Measurements from ENCODE around the gene GSG1L.

GRCh38 chr16:27923751-27924150, 139.8 kb downstream of the GSG1L start:
- TF ChIP-seq CTCF (IDR thresholded peaks at IDR 0.05) (no peak), POLR2A (IDR thresholded peaks at IDR 0.05) (no peak)

Measured in adrenal gland (tissue), 5 donors.